Muscle of leg (tissue), 11 donors: ENCODE data around the gene MFSD11. TPM values are rescaled to one million over a fixed set of nuclear protein-coding genes. Genes with fewer than 3 reads are reported as not detected.
A peak's percentile ranks its signal among the peaks of the same experiment; 100 is the strongest.
"Not testable (repeated sequence)": the region's sequence is repeated elsewhere in the genome, so short reads cannot be mapped to it uniquely, and the experiment has no call there.

Experiments used
- DNase-seq: peaks from one replicate; pipeline ENCODE4 v3.0.0; 2013
- H3K27ac ChIP-seq: one replicate; pipeline ENCODE4 v1.5.1; 2013; ENCODE audit warnings: mild to moderate bottlenecking, low read length, control low read depth
- H3K27me3 ChIP-seq: one replicate; pipeline ENCODE4 v1.6.1; 2013; ENCODE audit warnings: low read length; ENCODE audit not compliant: control insufficient read depth, insufficient read depth
- H3K36me3 ChIP-seq: one replicate; pipeline ENCODE4 v1.6.1; 2013; ENCODE audit warnings: low read length; ENCODE audit not compliant: control insufficient read depth, insufficient read depth
- H3K4me1 ChIP-seq: one replicate; pipeline ENCODE4 v1.6.1; 2013; ENCODE audit warnings: low read length; ENCODE audit not compliant: control insufficient read depth, insufficient read depth
- H3K4me3 ChIP-seq: one replicate; pipeline ENCODE4 v1.5.1; 2013; ENCODE audit warnings: low read length, control low read depth
- H3K9me3 ChIP-seq: replicated peaks from 2 replicates; pipeline ENCODE4 v1.6.1; 2013; ENCODE audit warnings: low read depth, low read length; ENCODE audit not compliant: control insufficient read depth
- WGBS: methylation state at CpG from one replicate; pipeline ENCODE4 v1.1.5; 2013; ENCODE audit warnings: missing lambda C conversion rate; ENCODE audit not compliant: insufficient coverage; 5-methylcytosine and 5-hydroxymethylcytosine counted together
- polyA plus RNA-seq, 8 donors: library from polyadenylated mRNA; unstranded; fragments of 120-200 nt; gene quantifications; one replicate each; pipeline versions ENCODE4 v1.2.1 to v1.2.3, GENCODE V29; 2013; ENCODE audit warnings: inconsistent platforms in 1 of 8, low replicate concordance in 1 of 8; ENCODE audit not compliant: insufficient read length in 8 of 8, insufficient read depth in 1 of 8
- total RNA-seq: library from RNA; stranded (reverse); fragments of 120-200 nt; gene quantifications from one replicate; pipeline ENCODE4 v1.2.4, GENCODE V29; 2013

Gene MFSD11
- total and polyA plus RNA-seq, 9 donors, result 28.0 to 38.6 (median 32.0) TPM

DNA sequence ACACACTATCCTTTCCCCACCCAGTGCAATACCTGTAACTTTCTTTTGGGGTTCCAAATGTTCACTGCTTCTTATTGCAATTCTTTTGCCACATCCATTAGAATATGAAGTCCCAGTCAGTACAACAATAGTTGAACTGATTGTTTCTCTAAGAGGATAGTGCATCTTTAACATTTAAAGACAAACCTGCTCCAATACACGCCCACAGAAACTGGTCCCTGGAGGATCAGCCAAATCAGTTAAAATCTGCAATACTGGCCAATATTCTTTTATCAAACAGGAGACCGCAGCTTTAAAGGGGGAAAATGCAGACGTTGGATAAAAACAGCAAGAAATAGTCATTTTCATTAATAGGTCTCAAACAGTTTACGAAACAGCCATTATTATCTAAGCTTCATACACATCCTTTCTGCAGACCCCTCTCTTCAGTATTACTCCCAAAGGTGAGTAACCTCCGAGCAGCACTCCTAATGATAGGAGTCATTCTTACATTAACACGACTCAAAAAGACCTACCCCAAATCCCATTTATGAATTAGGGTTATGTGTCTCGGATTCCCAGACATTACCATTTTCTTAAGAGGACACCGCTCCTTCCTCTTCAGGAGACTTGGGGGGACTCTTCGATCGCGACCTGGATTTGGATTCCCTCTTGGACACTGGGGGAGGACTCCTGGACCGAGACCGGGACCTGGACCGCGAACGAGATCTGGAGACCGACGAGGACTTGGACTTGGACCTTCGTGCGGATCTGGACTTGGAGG is 2.2 kb upstream of the MFSD11 start:
- peak overlapping the region; percentile 95 for H3K4me3 ChIP-seq
- H3K4me1 ChIP-seq, result peaks cover 11% of the 10 kb centered on the region
- no peaks in the 10 kb centered on the region for H3K9me3 ChIP-seq
- H3K27ac ChIP-seq, result peak overlapping the region; percentile 90
- H3K27me3 ChIP-seq, result no peaks in the 10 kb centered on the region
- 0% methylated on average over 13 of the region's 20 CpGs for WGBS
- no peak for DNase-seq
- H3K36me3 ChIP-seq, result peaks cover 35% of the 10 kb centered on the region

DNA sequence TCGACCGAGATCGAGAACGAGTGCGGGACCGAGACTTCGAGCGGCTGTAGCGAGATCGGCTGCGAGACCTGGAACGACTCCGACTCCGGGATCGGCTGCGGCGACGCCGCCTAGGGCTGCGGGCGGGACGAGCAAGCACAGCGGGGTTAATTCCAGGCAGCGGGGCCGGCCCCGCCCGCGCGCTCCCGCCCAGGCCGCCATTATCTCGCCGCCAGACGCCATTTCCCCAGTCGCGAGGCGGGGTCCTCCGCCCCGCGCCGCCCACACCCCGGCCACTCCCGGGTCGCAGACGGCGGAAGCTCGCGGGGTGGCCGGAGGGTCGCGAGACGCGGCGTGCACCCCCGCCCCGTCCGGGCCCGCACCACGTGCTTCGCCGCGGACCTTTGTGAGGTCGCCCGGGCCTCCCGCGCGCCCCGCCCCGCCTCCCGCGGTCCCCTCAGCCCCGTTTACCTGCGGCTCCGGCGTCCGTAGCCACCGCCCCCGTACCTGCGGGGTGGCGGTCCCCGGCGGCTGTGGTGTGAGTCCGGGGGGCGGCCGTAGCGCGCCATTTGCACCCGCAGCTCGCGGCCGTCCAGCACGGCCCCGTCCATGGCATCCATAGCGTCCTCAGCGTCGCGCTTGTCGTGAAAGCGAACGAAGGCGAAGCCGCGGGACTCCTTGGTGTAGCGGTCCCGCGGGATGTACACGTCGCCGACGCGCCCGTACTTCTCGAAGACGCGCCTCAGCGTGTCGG is 1.4 kb upstream of the MFSD11 start:
- Histone ChIP-seq H3K27ac (peak overlapping the region; percentile 98), H3K27me3 (no peaks in the 10 kb centered on the region), H3K4me1 (peaks cover 11% of the 10 kb centered on the region), H3K4me3 (peak overlapping the region; percentile 95), H3K36me3 (peaks cover 30% of the 10 kb centered on the region), H3K9me3 (no peaks in the 10 kb centered on the region)
- under 1% methylated on average over 117 of the region's 117 CpGs for WGBS
- peak; percentile 87 for DNase-seq

DNA sequence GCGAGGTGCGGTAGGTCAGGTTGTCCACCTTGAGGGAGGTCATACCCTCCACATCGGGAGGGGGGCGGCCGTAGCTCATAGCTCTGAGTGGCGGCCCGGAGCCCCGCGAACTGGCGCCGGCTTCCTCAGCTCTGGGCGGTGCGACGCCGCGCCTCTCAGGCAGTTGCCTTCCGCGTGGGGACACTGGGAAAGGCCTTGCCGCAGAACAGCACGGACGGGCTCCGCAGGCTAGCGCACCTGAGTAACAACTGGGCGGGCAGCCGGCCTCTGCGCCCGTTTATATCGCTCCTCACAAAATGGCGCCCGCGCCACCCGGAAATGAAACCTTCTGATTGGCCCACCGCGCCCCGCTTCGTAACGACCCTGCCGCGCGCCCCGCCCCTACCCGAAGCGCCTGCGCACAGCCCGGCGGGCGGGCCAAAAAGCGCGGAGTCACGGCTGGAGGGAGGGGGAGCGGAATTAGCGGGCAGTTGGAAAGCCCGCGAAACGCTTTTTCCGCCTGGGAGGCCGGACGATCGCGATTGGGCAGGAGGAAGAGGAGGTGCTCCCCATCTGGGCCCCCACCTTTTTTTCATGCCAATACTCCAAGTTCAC is 740 bp upstream of the MFSD11 start, which contains the start of gene SRSF2:
Gene SRSF2, minus strand, starts transcription at position 250 of the 594 bp plus-strand sequence. Its CDS starts 171 bp downstream, at position 79.
- H3K4me1 ChIP-seq, result peaks cover 11% of the 10 kb centered on the region

DNA sequence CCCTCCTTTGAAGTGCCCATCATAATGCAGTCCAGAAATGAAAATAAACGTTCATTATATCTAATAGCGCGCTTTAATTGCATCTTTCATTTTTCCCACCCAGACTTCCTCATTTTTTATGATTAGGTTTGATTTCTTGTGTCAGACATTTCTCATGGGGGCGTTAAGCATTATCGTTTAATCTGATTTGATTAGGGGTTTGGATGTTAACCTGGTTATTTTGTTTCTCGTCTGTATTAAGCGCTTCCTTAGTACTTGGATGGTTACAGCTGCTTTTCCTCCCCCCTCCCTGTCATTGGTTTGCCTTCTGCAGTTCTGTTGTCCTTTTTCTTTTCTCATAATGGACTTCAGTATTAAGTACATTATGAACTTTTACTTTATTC is 540 bp downstream of the MFSD11 start:
- Histone ChIP-seq H3K4me1 (peaks cover 9% of the 10 kb centered on the region), H3K27ac (peak overlapping the region; percentile 100), H3K9me3 (no peaks in the 10 kb centered on the region), H3K27me3 (no peaks in the 10 kb centered on the region), H3K4me3 (peak overlapping the region; percentile 95), H3K36me3 (peaks cover 31% of the 10 kb centered on the region)
- WGBS, result no CpG with 5 or more reads among the region's 7 CpGs
- DNase-seq, result peak; percentile 51

More for the DNA sequence above, 740 bp upstream of the MFSD11 start, which contains the start of gene SRSF2:
- peak within 1 kb of the TSS; percentile 95 for H3K4me3 ChIP-seq
- peaks cover 32% of the 10 kb centered on the region for H3K36me3 ChIP-seq
- H3K27ac ChIP-seq, result peak within 1 kb of the TSS; percentile 100
- under 1% methylated on average over 54 of the region's 60 CpGs for WGBS
- DNase-seq, result peak; percentile 100
- H3K27me3 ChIP-seq, result no peaks in the 10 kb centered on the region
- H3K9me3 ChIP-seq, result no peaks in the 10 kb centered on the region

DNA sequence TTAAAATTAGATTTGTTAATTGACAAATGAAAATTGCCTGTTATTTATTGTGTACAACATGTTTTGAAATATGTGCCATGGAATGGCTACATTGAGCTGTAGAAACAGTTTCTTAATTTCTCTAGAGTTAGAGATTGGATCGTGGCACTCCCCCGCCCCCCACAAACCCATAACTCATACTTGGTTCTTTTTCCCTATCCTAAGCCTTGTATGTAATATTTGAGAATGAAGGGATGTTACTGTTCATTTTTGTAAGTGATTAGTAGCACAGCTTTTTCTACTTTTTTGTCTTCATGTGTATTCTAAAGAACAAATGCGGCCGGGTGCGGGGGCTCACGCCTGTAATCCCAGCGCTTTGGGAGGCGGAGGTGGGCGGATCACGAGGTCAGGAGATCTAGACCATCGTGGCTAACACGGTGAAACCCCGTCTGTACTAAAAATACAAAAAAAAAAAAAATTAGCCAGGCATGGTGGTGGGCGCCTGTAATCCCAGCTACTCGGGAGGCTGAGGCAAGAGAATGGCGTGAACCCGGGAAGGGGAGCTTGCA is 1.7 kb downstream of the MFSD11 start:
- peak overlapping the region; percentile 82 for H3K27ac ChIP-seq
- peaks cover 31% of the 10 kb centered on the region for H3K36me3 ChIP-seq
- not testable (repeated sequence) for H3K4me1 ChIP-seq, H3K9me3 ChIP-seq, H3K27me3 ChIP-seq, DNase-seq
- H3K4me3 ChIP-seq, result peak overlapping the region; percentile 95
- 84% methylated on average over 8 of the region's 17 CpGs for WGBS

DNA sequence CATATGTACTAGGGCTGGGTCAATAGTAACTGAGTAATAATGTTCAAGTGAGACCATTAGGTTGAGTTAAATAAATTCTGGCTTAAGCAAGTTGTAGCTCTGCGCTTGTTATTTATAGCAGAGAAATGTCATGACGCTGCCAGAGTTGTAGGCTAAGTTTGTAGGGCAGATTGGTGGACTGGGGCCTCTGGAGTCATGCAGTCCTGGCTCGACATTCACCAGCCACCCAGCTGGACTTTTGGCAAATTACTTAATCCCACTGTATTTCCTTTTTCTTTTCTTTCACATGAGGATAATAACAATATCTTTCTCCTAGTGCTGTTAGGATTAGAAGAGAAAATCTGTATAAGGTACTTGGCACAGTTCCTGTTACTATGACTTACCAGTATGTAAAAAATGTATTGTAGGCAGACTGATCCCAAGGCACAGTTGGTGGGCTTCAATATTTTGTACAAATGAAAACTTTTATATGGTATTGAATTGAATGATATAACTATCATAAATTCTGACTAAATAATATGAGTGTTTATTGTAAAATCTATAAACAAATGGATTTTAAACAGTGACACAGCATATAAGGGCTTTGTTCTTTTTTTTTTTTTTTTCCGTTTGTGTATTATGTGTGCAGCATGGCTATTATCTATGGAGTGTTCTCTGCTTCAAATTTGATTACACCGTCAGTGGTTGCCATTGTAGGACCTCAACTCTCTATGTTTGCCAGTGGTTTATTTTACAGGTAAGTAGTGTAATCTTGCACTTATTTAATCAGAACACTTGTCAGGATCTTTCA is 2.6 kb downstream of the MFSD11 start:
- Histone ChIP-seq H3K36me3 (peaks cover 32% of the 10 kb centered on the region), H3K27me3 (no peaks in the 10 kb centered on the region), H3K27ac (peak overlapping the region; percentile 82), H3K4me1 (peaks cover 4% of the 10 kb centered on the region), H3K9me3 (no peaks in the 10 kb centered on the region), H3K4me3 (peak overlapping the region; percentile 2)
- no CpG with 5 or more reads among the region's 5 CpGs for WGBS
- peak; percentile 75 for DNase-seq

DNA sequence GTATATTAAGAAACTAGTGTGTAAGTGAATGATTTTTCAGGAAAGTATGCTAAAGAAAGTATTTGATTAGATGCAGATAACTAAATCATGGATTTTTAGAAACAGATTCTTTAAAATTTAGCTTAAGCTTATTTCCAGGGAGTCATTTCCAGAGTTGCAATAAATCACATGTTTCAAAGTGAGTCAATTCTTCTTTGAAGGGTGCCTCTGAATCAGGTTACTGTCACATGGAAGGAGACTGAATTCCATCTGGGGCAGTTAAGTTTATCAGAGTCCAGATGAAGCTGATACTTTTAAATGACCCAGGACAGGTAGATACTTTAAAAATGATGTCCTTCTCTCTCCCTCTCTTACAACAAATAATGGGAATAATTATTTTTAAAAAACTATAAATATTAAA is 5.0 kb downstream of the MFSD11 start:
- peaks cover 46% of the 10 kb centered on the region for H3K36me3 ChIP-seq
- DNase-seq, result no peak
- H3K4me3 ChIP-seq, result no peak overlapping the region
- peaks cover 2% of the 10 kb centered on the region for H3K9me3 ChIP-seq
- no peak overlapping the region for H3K27ac ChIP-seq
- no peaks in the 10 kb centered on the region for H3K27me3 ChIP-seq
- H3K4me1 ChIP-seq, result peaks cover 6% of the 10 kb centered on the region

DNA sequence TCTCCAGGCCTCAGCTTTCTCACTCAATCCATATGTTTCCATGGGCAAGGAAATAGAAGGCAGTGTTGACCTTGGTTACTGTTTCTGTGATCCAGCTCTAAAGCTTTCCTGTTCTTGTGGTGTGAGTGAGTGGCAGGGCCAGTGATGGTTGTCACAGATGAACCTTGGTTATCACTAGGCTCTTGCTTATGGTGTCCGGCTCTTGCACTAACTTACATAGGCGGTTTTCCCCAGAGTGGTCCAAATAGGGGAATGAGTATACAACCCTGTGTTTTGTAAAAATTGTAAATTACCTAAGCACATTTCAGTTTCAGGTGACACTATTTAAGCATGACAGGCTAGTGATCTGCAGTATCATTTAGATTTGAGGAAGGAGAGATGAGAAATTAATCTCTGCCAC is 6.8 kb downstream of the MFSD11 start:
- DNase-seq, result no peak
- H3K36me3 ChIP-seq, result peaks cover 60% of the 10 kb centered on the region
- no peak overlapping the region for H3K27ac ChIP-seq
- H3K9me3 ChIP-seq, result peaks cover 2% of the 10 kb centered on the region
- no peaks in the 10 kb centered on the region for H3K27me3 ChIP-seq
- no CpG with 5 or more reads among the region's 2 CpGs for WGBS
- no peak overlapping the region for H3K4me3 ChIP-seq
- H3K4me1 ChIP-seq, result peaks cover 4% of the 10 kb centered on the region

DNA sequence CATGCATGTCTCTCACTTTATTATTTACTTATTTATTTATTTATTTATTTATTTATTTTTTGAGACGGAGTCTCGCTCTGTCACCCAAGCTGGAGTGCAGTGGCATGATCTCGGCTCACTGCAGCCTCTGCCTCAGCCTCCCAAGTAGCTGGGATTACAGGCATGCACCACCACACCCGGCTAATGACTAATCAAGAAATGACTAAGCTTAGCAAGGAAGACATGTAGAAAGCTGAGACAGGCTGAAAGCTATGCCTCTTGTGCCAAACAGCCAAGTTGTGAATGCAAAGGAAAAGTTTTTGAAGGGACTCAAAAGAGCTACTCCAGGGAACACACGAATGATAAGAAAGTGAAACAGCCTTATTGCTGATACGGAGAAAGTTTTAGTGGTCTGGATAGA is 7.9 kb downstream of the MFSD11 start:
- H3K4me1 ChIP-seq, H3K27me3 ChIP-seq, H3K27ac ChIP-seq, H3K9me3 ChIP-seq, H3K4me3 ChIP-seq, DNase-seq: not testable (repeated sequence)
- H3K36me3 ChIP-seq, result peaks cover 62% of the 10 kb centered on the region
- no CpG with 5 or more reads among the region's 6 CpGs for WGBS
